HepG2 (cell line): ENCODE measurements around the gene C6orf136. TPM values are rescaled to one million over a fixed set of nuclear protein-coding genes. Genes with fewer than 3 reads are reported as not detected.
"Not testable (repeated sequence)": the region's sequence is repeated elsewhere in the genome, so short reads cannot be mapped to it uniquely, and the experiment has no call there.

Source experiments
- ATAC-seq: fragments of 200-7000 bp; cut with Tn5 transposase; 3 replicates; pipeline ENCODE4 v1.9.1; 2020; ENCODE audit warnings: mild to moderate bottlenecking, moderate library complexity
- BruUV-seq: library from RNA; stranded (reverse); fragments of 400-500 nt; replicated peaks from 2 replicates; lab custom pipeline; 2021; lab: Mats Ljungman, UMichigan
- CTCF ChIA-PET: fragments of 300-600 bp; formaldehyde crosslinking; extraction: SDS; loops from one replicate; lab custom pipeline; 2021; ENCODE audit warnings: low total read pairs, inconsistent platforms, low intra/inter-chr PET ratio; lab: Yijun Ruan, JAX
- POLR2A ChIA-PET: fragments of 350-600 bp; sonication (Branson Sonifier 250); formaldehyde crosslinking; loops from one replicate; lab custom pipeline; 2020; ENCODE audit warnings: antibody characterized with exemption, inconsistent platforms; lab: Yijun Ruan, JAX
- DNase-seq: peaks from one replicate; pipeline ENCODE4 v3.0.0-alpha.2; 2015; ENCODE audit warnings: low spot score
- FAIRE-seq: peaks from 3 replicates; lab custom pipeline; 2011; peaks lifted over from hg19 to GRCh38; lab: Jason Lieb, UNC
- H2AFZ ChIP-seq: one replicate; pipeline ENCODE4 v1.6.1; 2011; ENCODE audit warnings: low read length, inconsistent platforms
- H3K27ac ChIP-seq: fragments of 300-600 bp; 3 replicates; pipeline ENCODE4 v1.8.0; 2011; ENCODE audit warnings: mixed run types, mild to moderate bottlenecking, mixed read lengths, low read length, inconsistent platforms; ENCODE audit not compliant: insufficient read depth; ENCODE audit errors: extremely low read length
- H3K27me3 ChIP-seq, 2 experiments: fragments of 200-600 bp in 1 of 2; 2 replicates in 1 of 2; 3 replicates in 1 of 2; pipeline versions ENCODE4 v1.6.0 to v1.8.0; 2011; ENCODE audit warnings: low read length in 2 of 2, mild to moderate bottlenecking in 2 of 2, moderate library complexity in 2 of 2, inconsistent platforms in 1 of 2; ENCODE audit not compliant: insufficient read depth in 2 of 2, control insufficient read depth in 1 of 2
- H3K36me3 ChIP-seq, 2 experiments: fragments of 200-600 bp in 1 of 2; replicated peaks in 1 of 2; 2 replicates in 1 of 2; 3 replicates in 1 of 2; pipeline versions ENCODE4 v1.5.1 to v1.8.0; 2011; ENCODE audit warnings: low read length in 2 of 2, inconsistent platforms in 1 of 2; ENCODE audit not compliant: insufficient read depth in 2 of 2, control insufficient read depth in 1 of 2
- H3K4me1 ChIP-seq: 2 replicates; pipeline ENCODE4 v1.5.1; 2012; ENCODE audit warnings: low read length, inconsistent platforms; ENCODE audit not compliant: insufficient read depth
- H3K4me2 ChIP-seq: 2 replicates; pipeline ENCODE4 v1.6.0; 2011; ENCODE audit warnings: low read depth, low read length, inconsistent platforms
- H3K4me3 ChIP-seq, 3 experiments: fragments of 200-600 bp in 1 of 3; sonication (generic), shearing (Covaris generic) in 1 of 3; replicated peaks in 1 of 3; 2 replicates each; pipeline ENCODE4 v1.5.1; 2011 to 2016; ENCODE audit warnings: low read length in 3 of 3, inconsistent platforms in 2 of 3, low read depth in 2 of 3, mild to moderate bottlenecking in 2 of 3, control low read depth in 1 of 3, mixed read lengths in 1 of 3; ENCODE audit not compliant: insufficient read depth in 1 of 3
- H3K79me2 ChIP-seq: one replicate; pipeline ENCODE4 v1.6.1; 2011; ENCODE audit warnings: low read length, inconsistent platforms; ENCODE audit not compliant: insufficient read depth
- H3K9ac ChIP-seq: 2 replicates; pipeline ENCODE4 v1.6.0; 2011; ENCODE audit warnings: mild to moderate bottlenecking, low read depth, low read length, inconsistent platforms; ENCODE audit not compliant: insufficient read depth
- H3K9me3 ChIP-seq: 2 replicates; pipeline ENCODE4 v1.5.1; 2012; ENCODE audit warnings: mild to moderate bottlenecking, low read length
- H4K20me1 ChIP-seq: 2 replicates; pipeline ENCODE4 v1.6.0; 2011; ENCODE audit warnings: inconsistent platforms, mild to moderate bottlenecking, low read length, moderate library complexity; ENCODE audit not compliant: insufficient read depth
- ADNP ChIP-seq: sonication (generic); formaldehyde crosslinking; IDR thresholded peaks from 2 replicates; pipeline ENCODE4 v1.4.0; 2020; ENCODE audit warnings: missing genetic modification reagents
- CREM ChIP-seq, 2 experiments: sonication (generic) in 1 of 2; formaldehyde crosslinking in 1 of 2; IDR thresholded peaks; 2 replicates each; pipeline versions ENCODE4 v1.4.0 to v1.6.1; 2016 to 2020; ENCODE audit warnings: antibody characterized with exemption in 1 of 2, mild to moderate bottlenecking in 1 of 2, missing genetic modification reagents in 1 of 2
- FOXA3 ChIP-seq: IDR thresholded peaks from 2 replicates; pipeline ENCODE4 v1.6.1; 2016; ENCODE audit warnings: missing genetic modification reagents, missing compliant biosample characterization
- FOXO4 ChIP-seq: sonication (generic); formaldehyde crosslinking; conservative IDR thresholded peaks from 2 replicates; pipeline ENCODE4 v1.8.1; 2023; ENCODE audit warnings: missing genetic modification reagents
- JARID2 ChIP-seq: sonication (generic); formaldehyde crosslinking; IDR thresholded peaks from 2 replicates; pipeline ENCODE4 v1.8.1; 2023; ENCODE audit warnings: missing genetic modification reagents, inconsistent platforms; ENCODE audit not compliant: insufficient replicate concordance
- POLR2AphosphoS5 ChIP-seq: IDR thresholded peaks from 2 replicates; pipeline ENCODE4 v1.6.1; 2012; ENCODE audit warnings: low read depth, low read length
- RARA ChIP-seq: IDR thresholded peaks from 2 replicates; pipeline ENCODE4 v1.6.1; 2016; ENCODE audit warnings: missing genetic modification reagents, missing compliant biosample characterization
- SALL1 ChIP-seq: sonication (generic); formaldehyde crosslinking; IDR thresholded peaks from 2 replicates; pipeline ENCODE4 v1.8.0; 2022; ENCODE audit warnings: mild to moderate bottlenecking, missing genetic modification reagents
- ZBTB33 ChIP-seq: sonication (generic); formaldehyde crosslinking; IDR thresholded peaks from 2 replicates; pipeline ENCODE4 v1.4.0; 2020; ENCODE audit warnings: missing genetic modification reagents
- ZNF556 ChIP-seq: sonication (generic); formaldehyde crosslinking; IDR thresholded peaks from 2 replicates; pipeline ENCODE4 v1.4.0; 2020; ENCODE audit warnings: mild to moderate bottlenecking, missing genetic modification reagents, borderline replicate concordance
- ZNF644 ChIP-seq: IDR thresholded peaks from 2 replicates; pipeline ENCODE4 v1.6.1; 2016; ENCODE audit warnings: low read depth
- WGBS: methylation state at CpG from one replicate; pipeline ENCODE4 v1.1.6; 2017; ENCODE audit warnings: low lambda C conversion rate; 5-methylcytosine and 5-hydroxymethylcytosine counted together
- in situ Hi-C: cut with HindIII; loops from 2 replicates; pipeline ENCODE4 v1.10.0; 2017; ENCODE audit warnings: low pct_unique_long_range_greater_than_20kb; ENCODE audit not compliant: extremely low pct_ligation_motif_present
- intact Hi-C: fragments of 100-400 bp; cut with micrococcal nuclease; formaldehyde crosslinking; loops from one replicate; pipeline ENCODE4 v1.10.0; 2022; ENCODE audit not compliant: unreplicated experiment
- polyA plus RNA-seq, 8 experiments: library from polyadenylated mRNA; depleted of rRNA in 3 of 8; stranded (reverse) in 7 of 8; unstranded in 1 of 8; fragments of >200 nt; fragmentation: Illumina TruSeq in 4 of 8; extraction: Trizol in 4 of 8; gene quantifications; 2 replicates each; pipeline versions ENCODE4 v1.2.1 to v1.2.3, GENCODE V29; 2011 to 2016; ENCODE audit warnings: low read depth in 4 of 8, missing spikeins in 1 of 8, mixed read lengths in 1 of 8; ENCODE audit not compliant: insufficient read depth in 1 of 8
- total RNA-seq, 5 experiments: library from RNA; depleted of rRNA; stranded (reverse); fragments of >200 nt; fragmentation: Illumina TruSeq; extraction: Trizol; gene quantifications; 2 replicates each; pipeline ENCODE4 v1.2.3, GENCODE V29; 2016; ENCODE audit warnings: low read depth in 1 of 5

C6orf136 gene
- total and polyA plus RNA-seq, 2 of the 13 experiments (the other 11 are each of a cell fraction or from before 2014, with no cell fraction given), result 12.0 to 26.2 TPM

GRCh38 chr6:30656513-30656912 lies 9.6 kb downstream of the C6orf136 start (continued):
- TF ChIP-seq JARID2, result no peak
- TF ChIP-seq, all 625 proteins: peak for 12

- H4K20me1 ChIP-seq, result no peaks in the 10 kb centered on the region
- 0 out of 2 replicates have a peak, but pooled peaks have one; percentile 13 for TF ChIP-seq FOXO4
- no peak for TF ChIP-seq POLR2AphosphoS5
- no peak for DNase-seq
- H3K79me2 ChIP-seq, result no peaks in the 10 kb centered on the region
- peaks cover 53% of the 10 kb centered on the region for H3K4me1 ChIP-seq
- FAIRE-seq, result no peak
- no peak overlapping the region for H3K4me2 ChIP-seq
- 0 out of 3 replicates have a peak, but pooled peaks have one; percentile 2 for ATAC-seq
- H3K4me3 ChIP-seq, result no peak overlapping the region
- H3K9ac ChIP-seq, result no peak overlapping the region
- intact Hi-C loops, result loop anchor here (5.0 kb wide), 1 partner anchor 40 kb away; the partner anchor contains the start of genes MRPS18B and PPP1R10
- no TSS peak for BruUV-seq
- no peaks in the 10 kb centered on the region for H3K27me3 ChIP-seq
- H3K36me3 ChIP-seq, result peaks cover 39 to 72% of the 10 kb centered on the region in 2 experiments
- H3K27ac ChIP-seq, result peak overlapping the region; percentile 80
- no peaks in the 10 kb centered on the region for H3K9me3 ChIP-seq
- POLR2A ChIA-PET, result interaction anchor here (1.4 to 4.8 kb wide), 4 partner anchors 9 to 39 kb away, joined by 3 to 26 read pairs (median 7); partner anchors contain the start of gene DHX16
- H2AFZ ChIP-seq, result no peak overlapping the region
- in situ Hi-C loops, result no loop called here
- CTCF ChIA-PET, result no interaction called here
Observed at GRCh38 chr6:30657454-30657853, 10.5 kb downstream of the C6orf136 start.

- CTCF ChIA-PET; H4K20me1 ChIP-seq; BruUV-seq; H3K9ac ChIP-seq; H3K27me3 ChIP-seq; H3K4me3 ChIP-seq; H3K79me2 ChIP-seq; H3K4me2 ChIP-seq; H2AFZ ChIP-seq; H3K9me3 ChIP-seq; FAIRE-seq; in situ Hi-C loops; TF ChIP-seq CREM (CRISPR knock-in tag; IDR thresholded peaks at IDR 0.05): not testable (repeated sequence)
- POLR2A ChIA-PET, result interaction anchor here (1.4 to 4.8 kb wide), 3 partner anchors 10 to 39 kb away, joined by 3 to 26 read pairs (median 9); partner anchors contain the start of gene DHX16
- intact Hi-C loops, result loop anchor here (5.0 kb wide), 1 partner anchor 41 kb away; the partner anchor contains the start of genes MRPS18B and PPP1R10
- Histone ChIP-seq H3K36me3 (peaks cover 38 to 72% of the 10 kb centered on the region in 2 experiments), H3K4me1 (peaks cover 53% of the 10 kb centered on the region), H3K27ac (peak overlapping the region; percentile 80)
- DNase-seq, result peak; percentile 53
- WGBS, result 64% methylated on average over 5 of the region's 5 CpGs
- ATAC-seq, result peak; percentile 3; the same call in 1 of the 3 replicates
- TF ChIP-seq CREM (IDR thresholded peaks at IDR 0.05) (peak; percentile 20; the same call in 1 of the 2 replicates), ADNP (peak; percentile 44; the same call in 1 of the 2 replicates), ZNF556 (CRISPR knock-in tag) (0 out of 2 replicates have a peak, but pooled peaks have one; percentile 32), FOXA3 (CRISPR knock-in tag) (0 out of 2 replicates have a peak, but pooled peaks have one; percentile 12), ZBTB33 (CRISPR knock-in tag) (peak; percentile 96), RARA (CRISPR knock-in tag) (0 out of 2 replicates have a peak, but pooled peaks have one; percentile 18), SALL1 (CRISPR knock-in tag) (peak; percentile 81), ZNF644 (CRISPR knock-in tag) (peak; percentile 59; the same call in 1 of the 2 replicates)
Observed at GRCh38 chr6:30657922-30658321, 11.0 kb downstream of the C6orf136 start.
